WI38 (cell line): ENCODE results near the gene OSTM1.

Experiments used
- H3K4me3 ChIP-seq: 2 replicates; pipeline ENCODE4 v1.5.1; 2011; ENCODE audit warnings: low read depth, mild to moderate bottlenecking, control low read depth, low read length
- CTCF ChIP-seq: IDR thresholded peaks from 2 replicates; pipeline ENCODE4 v1.5.1; 2012; ENCODE audit warnings: low read depth, mild to moderate bottlenecking, control low read depth, low read length

The OSTM1 gene

GRCh38 chr6:108100003-108100402, 25.5 kb upstream of the OSTM1 start:
- TF ChIP-seq CTCF = no peak
- no peak overlapping the region for H3K4me3 ChIP-seq

- no peak overlapping the region for H3K4me3 ChIP-seq
- TF ChIP-seq CTCF = no peak
Observed at GRCh38 chr6:108097882-108098281, 23.3 kb upstream of the OSTM1 start.

GRCh38 chr6:108093781-108094300, 19.3 kb upstream of the OSTM1 start:
- no peak overlapping the region for H3K4me3 ChIP-seq
- TF ChIP-seq CTCF = no peak

- no peak for TF ChIP-seq CTCF
Observed at GRCh38 chr6:108091288-108091687, 16.7 kb upstream of the OSTM1 start.

GRCh38 chr6:108083349-108083748, 8.8 kb upstream of the OSTM1 start:
- TF ChIP-seq CTCF = no peak
- H3K4me3 ChIP-seq = no peak overlapping the region

More at GRCh38 chr6:108091288-108091687, 16.7 kb upstream of the OSTM1 start:
- no peak overlapping the region for H3K4me3 ChIP-seq

- H3K4me3 ChIP-seq = no peak overlapping the region
- TF ChIP-seq CTCF = no peak
Observed at GRCh38 chr6:108082539-108082938, 8.0 kb upstream of the OSTM1 start.

- no peak for TF ChIP-seq CTCF
- H3K4me3 ChIP-seq = no peak overlapping the region
Observed at GRCh38 chr6:108080010-108080780, 5.7 kb upstream of the OSTM1 start.
